ENCODE data around the gene LRRC70.
A peak's percentile ranks its signal among the peaks of the same experiment; 100 is the strongest.

The LRRC70 gene

GRCh38 chr5:62626534-62626933 is 47.9 kb downstream of the LRRC70 start:
- H3K36me3 ChIP-seq (ENCODE audit: control insufficient read depth in 4 of 4, insufficient read depth in 4 of 4, low read length in 3 of 4), result peaks cover 5 to 22% (median 11%) of the 10 kb centered on the region in 4 experiments
- no peaks in the 10 kb centered on the region for H3K27me3 ChIP-seq (replicated peaks in 2 of 5; ENCODE audit: control insufficient read depth in 4 of 5, insufficient read depth in 5 of 5, low read length in 4 of 5)
- ChIA-PET CTCF (interaction anchor here (0.6 to 1.2 kb wide), 4 partner anchors 12 to 152 kb away, joined by 3 read pairs; no protein-coding TSS in a partner anchor), POLR2A (no interaction called here)
- H3K27ac ChIP-seq (ENCODE audit: insufficient read depth in 1 of 2, low read depth in 1 of 2, low read length in 2 of 2, poor library complexity in 1 of 2, severe bottlenecking in 2 of 2), result no peak overlapping the region
- H3K9me3 ChIP-seq (ENCODE audit: control extremely low read depth in 1 of 5, control insufficient read depth in 4 of 5, insufficient read depth in 2 of 5, low read depth in 1 of 5, low read length in 4 of 5), result no peaks in the 10 kb centered on the region
- H3K4me3 ChIP-seq (ENCODE audit: control insufficient read depth in 1 of 7, extremely low read depth in 1 of 7, insufficient read depth in 4 of 7, low read depth in 2 of 7, low read length in 6 of 7), result no peak overlapping the region
- H3K4me1 ChIP-seq (ENCODE audit: control extremely low read depth in 1 of 4, control insufficient read depth in 4 of 4, insufficient read depth in 4 of 4, low read length in 3 of 4), result no peaks in the 10 kb centered on the region
- DNase-seq, result no peak
- no CpG with 5 or more reads among the region's 2 CpGs for WGBS (ENCODE audit: insufficient coverage)

GRCh38 chr5:62627121-62627520 is 48.5 kb downstream of the LRRC70 start:
- Histone ChIP-seq H3K4me3 (ENCODE audit: control insufficient read depth in 1 of 7, extremely low read depth in 1 of 7, insufficient read depth in 4 of 7, low read depth in 2 of 7, low read length in 6 of 7) (no peak overlapping the region), H3K36me3 (ENCODE audit: control insufficient read depth in 4 of 4, insufficient read depth in 4 of 4, low read length in 3 of 4) (peaks cover 5 to 22% (median 11%) of the 10 kb centered on the region in 4 experiments), H3K9me3 (ENCODE audit: control extremely low read depth in 1 of 5, control insufficient read depth in 4 of 5, insufficient read depth in 2 of 5, low read depth in 1 of 5, low read length in 4 of 5) (no peaks in the 10 kb centered on the region), H3K27me3 (replicated peaks in 2 of 5; ENCODE audit: control insufficient read depth in 4 of 5, insufficient read depth in 5 of 5, low read length in 4 of 5) (no peaks in the 10 kb centered on the region), H3K27ac (ENCODE audit: insufficient read depth in 1 of 2, low read depth in 1 of 2, low read length in 2 of 2, poor library complexity in 1 of 2, severe bottlenecking in 2 of 2) (no peak overlapping the region), H3K4me1 (ENCODE audit: control extremely low read depth in 1 of 4, control insufficient read depth in 4 of 4, insufficient read depth in 4 of 4, low read length in 3 of 4) (no peaks in the 10 kb centered on the region)
- ChIA-PET CTCF (interaction anchor here (0.6 to 1.2 kb wide), 5 partner anchors 12 to 153 kb away, joined by 3 read pairs; no protein-coding TSS in a partner anchor), POLR2A (no interaction called here)
- 92% methylated on average over 2 of the region's 3 CpGs for WGBS (ENCODE audit: insufficient coverage)
- no peak for DNase-seq

- CTCF ChIA-PET, result interaction anchor here (0.8 to 1.8 kb wide), 3 partner anchors 85 to 167 kb away, joined by 3 to 7 read pairs (median 3); no protein-coding TSS in a partner anchor
- POLR2A ChIA-PET, result no interaction called here
Observed at GRCh38 chr5:62627901-62628300, 49.3 kb downstream of the LRRC70 start.

More at GRCh38 chr5:62627901-62628300, 49.3 kb downstream of the LRRC70 start:
- peaks cover 5 to 22% (median 11%) of the 10 kb centered on the region in 4 experiments for H3K36me3 ChIP-seq (ENCODE audit: control insufficient read depth in 4 of 4, insufficient read depth in 4 of 4, low read length in 3 of 4)
- no peak for DNase-seq
- H3K4me3 ChIP-seq (ENCODE audit: control insufficient read depth in 1 of 7, extremely low read depth in 1 of 7, insufficient read depth in 4 of 7, low read depth in 2 of 7, low read length in 6 of 7), result no peak overlapping the region
- H3K4me1 ChIP-seq (ENCODE audit: control extremely low read depth in 1 of 4, control insufficient read depth in 4 of 4, insufficient read depth in 4 of 4, low read length in 3 of 4), result no peaks in the 10 kb centered on the region
- no peaks in the 10 kb centered on the region for H3K9me3 ChIP-seq (ENCODE audit: control extremely low read depth in 1 of 5, control insufficient read depth in 4 of 5, insufficient read depth in 2 of 5, low read depth in 1 of 5, low read length in 4 of 5)
- WGBS (ENCODE audit: insufficient coverage), result 98% methylated on average over 5 of the region's 5 CpGs
- H3K27me3 ChIP-seq (replicated peaks in 2 of 5; ENCODE audit: control insufficient read depth in 4 of 5, insufficient read depth in 5 of 5, low read length in 4 of 5), result no peaks in the 10 kb centered on the region
- peak overlapping the region in 1 of 2 experiments; percentile 32 for H3K27ac ChIP-seq (ENCODE audit: insufficient read depth in 1 of 2, low read depth in 1 of 2, low read length in 2 of 2, poor library complexity in 1 of 2, severe bottlenecking in 2 of 2)

Data from common myeloid progenitor, CD34-positive (primary cell).